Measurements from ENCODE around the gene CFAP221. TPM values are rescaled to one million over a fixed set of nuclear protein-coding genes. Genes with fewer than 3 reads are reported as not detected.

The CFAP221 gene
- total and polyA plus RNA-seq, 10 of the 15 experiments (the other 5 are each of a cell fraction or from before 2014, with no cell fraction given) = not detected

DNA sequence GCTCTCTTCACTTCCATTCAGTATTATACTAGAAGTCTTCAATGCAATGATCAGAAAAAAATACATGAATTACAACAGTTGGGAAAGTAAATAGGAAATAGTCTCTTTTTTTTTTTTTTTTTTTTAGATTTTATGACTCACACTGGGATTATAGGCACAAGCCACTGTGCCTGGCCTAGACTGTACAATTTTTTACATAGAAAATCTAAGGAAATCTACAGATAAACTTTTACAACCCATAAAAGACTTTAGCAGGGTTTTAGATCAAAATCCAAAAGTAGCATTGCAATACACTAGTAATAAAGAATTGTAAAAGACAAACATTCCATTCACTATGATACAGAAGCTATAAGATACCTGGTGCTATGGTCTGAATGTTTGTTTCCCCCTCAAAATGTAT is 39.0 kb downstream of the CFAP221 start (continued):
- TF ChIP-seq, protein P1, sequence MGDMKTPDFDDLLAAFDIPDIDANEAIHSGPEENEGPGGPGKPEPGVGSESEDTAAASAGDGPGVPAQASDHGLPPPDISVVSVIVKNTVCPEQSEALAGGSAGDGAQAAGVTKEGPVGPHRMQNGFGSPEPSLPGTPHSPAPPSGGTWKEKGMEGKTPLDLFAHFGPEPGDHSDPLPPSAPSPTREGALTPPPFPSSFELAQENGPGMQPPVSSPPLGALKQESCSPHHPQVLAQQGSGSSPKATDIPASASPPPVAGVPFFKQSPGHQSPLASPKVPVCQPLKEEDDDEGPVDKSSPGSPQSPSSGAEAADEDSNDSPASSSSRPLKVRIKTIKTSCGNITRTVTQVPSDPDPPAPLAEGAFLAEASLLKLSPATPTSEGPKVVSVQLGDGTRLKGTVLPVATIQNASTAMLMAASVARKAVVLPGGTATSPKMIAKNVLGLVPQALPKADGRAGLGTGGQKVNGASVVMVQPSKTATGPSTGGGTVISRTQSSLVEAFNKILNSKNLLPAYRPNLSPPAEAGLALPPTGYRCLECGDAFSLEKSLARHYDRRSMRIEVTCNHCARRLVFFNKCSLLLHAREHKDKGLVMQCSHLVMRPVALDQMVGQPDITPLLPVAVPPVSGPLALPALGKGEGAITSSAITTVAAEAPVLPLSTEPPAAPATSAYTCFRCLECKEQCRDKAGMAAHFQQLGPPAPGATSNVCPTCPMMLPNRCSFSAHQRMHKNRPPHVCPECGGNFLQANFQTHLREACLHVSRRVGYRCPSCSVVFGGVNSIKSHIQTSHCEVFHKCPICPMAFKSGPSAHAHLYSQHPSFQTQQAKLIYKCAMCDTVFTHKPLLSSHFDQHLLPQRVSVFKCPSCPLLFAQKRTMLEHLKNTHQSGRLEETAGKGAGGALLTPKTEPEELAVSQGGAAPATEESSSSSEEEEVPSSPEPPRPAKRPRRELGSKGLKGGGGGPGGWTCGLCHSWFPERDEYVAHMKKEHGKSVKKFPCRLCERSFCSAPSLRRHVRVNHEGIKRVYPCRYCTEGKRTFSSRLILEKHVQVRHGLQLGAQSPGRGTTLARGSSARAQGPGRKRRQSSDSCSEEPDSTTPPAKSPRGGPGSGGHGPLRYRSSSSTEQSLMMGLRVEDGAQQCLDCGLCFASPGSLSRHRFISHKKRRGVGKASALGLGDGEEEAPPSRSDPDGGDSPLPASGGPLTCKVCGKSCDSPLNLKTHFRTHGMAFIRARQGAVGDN (IDR thresholded peaks at IDR 0.05) = no peak
- TF ChIP-seq NRF1 (conservative IDR thresholded peaks at IDR 0.05; ENCODE audit: low read depth, low read length) = no peak
- no peak for TF ChIP-seq CHD2 (IDR thresholded peaks at IDR 0.05; ENCODE audit: borderline replicate concordance, low read depth, low read length)
- TF ChIP-seq CBX3 (IDR thresholded peaks at IDR 0.05; ENCODE audit: borderline replicate concordance, low read depth) = no peak
- TF ChIP-seq JUNB (IDR thresholded peaks at IDR 0.05) = no peak
- TF ChIP-seq ZSCAN29 (IDR thresholded peaks at IDR 0.05) = no peak

DNA sequence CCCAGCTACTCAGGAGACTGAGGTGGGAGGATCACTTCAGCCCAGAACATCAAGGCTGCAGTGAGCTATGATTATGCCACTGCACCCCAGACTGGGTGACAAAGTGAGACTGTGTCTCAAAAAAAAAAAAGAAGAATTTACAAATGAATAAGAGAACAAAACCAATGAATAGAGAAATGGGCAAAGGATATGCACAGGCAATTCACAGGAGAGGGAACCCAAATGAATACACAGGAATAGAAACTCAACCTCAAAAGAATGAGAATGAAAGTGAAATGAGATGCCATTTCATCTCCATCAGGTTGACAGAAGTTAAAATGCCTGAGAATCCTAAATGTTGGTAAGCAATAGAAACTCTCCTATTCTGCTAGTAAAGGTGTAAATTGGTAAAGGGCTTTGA is 40.2 kb downstream of the CFAP221 start:
- ChIA-PET POLR2A (no interaction called here), RAD21 (ENCODE audit: unreplicated experiment) (interaction anchor here (0.6 kb wide), 1 partner anchor 776 kb away, joined by 4 read pairs; no protein-coding TSS in a partner anchor), SMC1A (ENCODE audit: uncharacterized antibody, unreplicated experiment) (interaction anchor here (1.7 kb wide), 1 partner anchor 10 kb away, joined by 4 read pairs; no protein-coding TSS in a partner anchor), CTCF (interaction anchor here (1.4 kb wide), 1 partner anchor 9 kb away, joined by 3 read pairs; no protein-coding TSS in a partner anchor)
- in situ Hi-C loops (cut with MboI) (no loop called here), intact Hi-C loops (cut with micrococcal nuclease; ENCODE audit: unreplicated experiment) (no loop called here)
- no peaks in the 10 kb centered on the region; the same call in 2 of the 3 replicates for H3K9me3 ChIP-seq (replicated peaks; ENCODE audit: control insufficient read depth, insufficient read depth, low read length)
- DNase-seq (ENCODE audit: low read depth, low spot score) (no peak), FAIRE-seq (no peak), ATAC-seq (no peak)
- BruUV-seq (replicated peaks) = no TSS peak
- no peak overlapping the region for H3K4me2 ChIP-seq (ENCODE audit: control insufficient read depth, insufficient read depth)
- no peak overlapping the region for H2AFZ ChIP-seq (ENCODE audit: control insufficient read depth, low read depth, low read length)
- H3K27ac ChIP-seq (ENCODE audit: control insufficient read depth, insufficient read depth) = no peak overlapping the region
- no peaks in the 10 kb centered on the region for H3K4me1 ChIP-seq (ENCODE audit: control insufficient read depth, insufficient read depth, low read length)
- H3K9ac ChIP-seq (ENCODE audit: control insufficient read depth, insufficient read depth, low read length) = no peak overlapping the region
- no peaks in the 10 kb centered on the region for H3K36me3 ChIP-seq (ENCODE audit: control insufficient read depth in 2 of 2, insufficient read depth in 2 of 2, low read length in 1 of 2)
- H3K4me3 ChIP-seq = no peak overlapping the region
- H3K27me3 ChIP-seq (replicated peaks in 1 of 2; ENCODE audit: control insufficient read depth in 2 of 2, insufficient read depth in 2 of 2, low read length in 1 of 2) = peaks cover 0 to 4% of the 10 kb centered on the region in 2 experiments; a peak in 2 of 4 replicates
- no peaks in the 10 kb centered on the region for H4K20me1 ChIP-seq (ENCODE audit: control insufficient read depth, insufficient read depth)
- no peaks in the 10 kb centered on the region for H3K79me2 ChIP-seq (ENCODE audit: control insufficient read depth, insufficient read depth, low read length)
- TF ChIP-seq CBFB (IDR thresholded peaks at IDR 0.05; ENCODE audit: low read depth) (no peak), MTA3 (IDR thresholded peaks at IDR 0.05; ENCODE audit: borderline replicate concordance, low read length) (no peak), CREB1 (IDR thresholded peaks at IDR 0.05; ENCODE audit: low read depth) (no peak), SMC3 (IDR thresholded peaks at IDR 0.05; ENCODE audit: borderline replicate concordance, low read length) (no peak), BHLHE40 (IDR thresholded peaks at IDR 0.05; ENCODE audit: borderline replicate concordance in 1 of 2, low read depth in 2 of 2, low read length in 1 of 2) (no peak), EGR1 (IDR thresholded peaks at IDR 0.05; ENCODE audit: borderline replicate concordance in 1 of 2, low read depth in 2 of 2, low read length in 2 of 2) (no peak)
- TF ChIP-seq, protein P2, sequence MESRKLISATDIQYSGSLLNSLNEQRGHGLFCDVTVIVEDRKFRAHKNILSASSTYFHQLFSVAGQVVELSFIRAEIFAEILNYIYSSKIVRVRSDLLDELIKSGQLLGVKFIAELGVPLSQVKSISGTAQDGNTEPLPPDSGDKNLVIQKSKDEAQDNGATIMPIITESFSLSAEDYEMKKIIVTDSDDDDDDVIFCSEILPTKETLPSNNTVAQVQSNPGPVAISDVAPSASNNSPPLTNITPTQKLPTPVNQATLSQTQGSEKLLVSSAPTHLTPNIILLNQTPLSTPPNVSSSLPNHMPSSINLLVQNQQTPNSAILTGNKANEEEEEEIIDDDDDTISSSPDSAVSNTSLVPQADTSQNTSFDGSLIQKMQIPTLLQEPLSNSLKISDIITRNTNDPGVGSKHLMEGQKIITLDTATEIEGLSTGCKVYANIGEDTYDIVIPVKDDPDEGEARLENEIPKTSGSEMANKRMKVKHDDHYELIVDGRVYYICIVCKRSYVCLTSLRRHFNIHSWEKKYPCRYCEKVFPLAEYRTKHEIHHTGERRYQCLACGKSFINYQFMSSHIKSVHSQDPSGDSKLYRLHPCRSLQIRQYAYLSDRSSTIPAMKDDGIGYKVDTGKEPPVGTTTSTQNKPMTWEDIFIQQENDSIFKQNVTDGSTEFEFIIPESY (IDR thresholded peaks at IDR 0.05) = no peak
- TF ChIP-seq, protein P3, sequence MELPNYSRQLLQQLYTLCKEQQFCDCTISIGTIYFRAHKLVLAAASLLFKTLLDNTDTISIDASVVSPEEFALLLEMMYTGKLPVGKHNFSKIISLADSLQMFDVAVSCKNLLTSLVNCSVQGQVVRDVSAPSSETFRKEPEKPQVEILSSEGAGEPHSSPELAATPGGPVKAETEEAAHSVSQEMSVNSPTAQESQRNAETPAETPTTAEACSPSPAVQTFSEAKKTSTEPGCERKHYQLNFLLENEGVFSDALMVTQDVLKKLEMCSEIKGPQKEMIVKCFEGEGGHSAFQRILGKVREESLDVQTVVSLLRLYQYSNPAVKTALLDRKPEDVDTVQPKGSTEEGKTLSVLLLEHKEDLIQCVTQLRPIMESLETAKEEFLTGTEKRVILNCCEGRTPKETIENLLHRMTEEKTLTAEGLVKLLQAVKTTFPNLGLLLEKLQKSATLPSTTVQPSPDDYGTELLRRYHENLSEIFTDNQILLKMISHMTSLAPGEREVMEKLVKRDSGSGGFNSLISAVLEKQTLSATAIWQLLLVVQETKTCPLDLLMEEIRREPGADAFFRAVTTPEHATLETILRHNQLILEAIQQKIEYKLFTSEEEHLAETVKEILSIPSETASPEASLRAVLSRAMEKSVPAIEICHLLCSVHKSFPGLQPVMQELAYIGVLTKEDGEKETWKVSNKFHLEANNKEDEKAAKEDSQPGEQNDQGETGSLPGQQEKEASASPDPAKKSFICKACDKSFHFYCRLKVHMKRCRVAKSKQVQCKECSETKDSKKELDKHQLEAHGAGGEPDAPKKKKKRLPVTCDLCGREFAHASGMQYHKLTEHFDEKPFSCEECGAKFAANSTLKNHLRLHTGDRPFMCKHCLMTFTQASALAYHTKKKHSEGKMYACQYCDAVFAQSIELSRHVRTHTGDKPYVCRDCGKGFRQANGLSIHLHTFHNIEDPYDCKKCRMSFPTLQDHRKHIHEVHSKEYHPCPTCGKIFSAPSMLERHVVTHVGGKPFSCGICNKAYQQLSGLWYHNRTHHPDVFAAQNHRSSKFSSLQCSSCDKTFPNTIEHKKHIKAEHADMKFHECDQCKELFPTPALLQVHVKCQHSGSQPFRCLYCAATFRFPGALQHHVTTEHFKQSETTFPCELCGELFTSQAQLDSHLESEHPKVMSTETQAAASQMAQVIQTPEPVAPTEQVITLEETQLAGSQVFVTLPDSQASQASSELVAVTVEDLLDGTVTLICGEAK (IDR thresholded peaks at IDR 0.05; ENCODE audit: borderline replicate concordance) = no peak
